ENCODE measurements around the gene UBE2K. TPM values are rescaled to one million over a fixed set of nuclear protein-coding genes. Genes with fewer than 3 reads are reported as not detected.

Gene UBE2K
- total RNA-seq, 1 experiment from 2014 or later, result 151 TPM

GRCh38 chr4:39648827-39649558 is 48.9 kb upstream of the UBE2K start:
- no peak overlapping the region for H2BK12ac ChIP-seq (ENCODE audit: insufficient read length, low read depth, low read length)
- H3K27ac ChIP-seq (ENCODE audit: insufficient read length, low read depth, low read length), result no peak overlapping the region
- no peaks in the 10 kb centered on the region for H3K4me1 ChIP-seq (ENCODE audit: insufficient read depth, low read length)
- Mint-ChIP-seq H3K36me3 (ENCODE audit: insufficient read depth in 1 of 3, low read depth in 3 of 3) (peaks cover 0 to 5% (median 0%) of the 10 kb centered on the region in 3 experiments; a peak in 1 of 7 replicates), H3K4me3 (no peak overlapping the region), H3K9me3 (no peaks in the 10 kb centered on the region), H3K27ac (peak overlapping the region in 1 of 3 experiments; percentile 74; a peak in 1 of 7 replicates), H3K4me1 (peaks cover 0 to 3% of the 10 kb centered on the region in 2 experiments; a peak in 1 of 4 replicates), H3K27me3 (ENCODE audit: low read depth) (no peaks in the 10 kb centered on the region)
- no peak overlapping the region for H3K56ac ChIP-seq (ENCODE audit: insufficient read length, low read depth, low read length)
- H4K5ac ChIP-seq (ENCODE audit: insufficient read length, low read depth, low read length), result no peak overlapping the region
- DNase-seq, result peak; percentile 29
- no peaks in the 10 kb centered on the region for H4K20me1 ChIP-seq (ENCODE audit: control insufficient read depth, insufficient read depth, insufficient read length)
- no peak overlapping the region for H2AFZ ChIP-seq (ENCODE audit: low read length)
- H2BK5ac ChIP-seq (ENCODE audit: insufficient read length, low read length), result no peak overlapping the region
- no peaks in the 10 kb centered on the region for H3K23me2 ChIP-seq (ENCODE audit: insufficient read length, low read depth, low read length, poor library complexity, severe bottlenecking)
- no peak overlapping the region for H3K23ac ChIP-seq (ENCODE audit: insufficient read length, low read depth, low read length)
- H2BK20ac ChIP-seq (ENCODE audit: low read depth, low read length, poor library complexity, severe bottlenecking), result no peak overlapping the region
- H3K4ac ChIP-seq (ENCODE audit: low read depth, low read length), result no peak overlapping the region
- no peak overlapping the region for H4K91ac ChIP-seq (ENCODE audit: insufficient read length, low read depth, low read length)
- H3K9ac ChIP-seq (ENCODE audit: extremely low read depth, insufficient read length, low read length), result no peak overlapping the region
- no peaks in the 10 kb centered on the region for H3K9me3 ChIP-seq (ENCODE audit: control insufficient read depth, low read depth, low read length)
- no peak overlapping the region for H2BK15ac ChIP-seq (ENCODE audit: low read depth, low read length)
- H4K8ac ChIP-seq (replicated peaks; ENCODE audit: insufficient read length, low read depth, low read length), result no peak overlapping the region
- H3K79me2 ChIP-seq (ENCODE audit: insufficient read depth, low read length), result no peaks in the 10 kb centered on the region
- H2BK120ac ChIP-seq (ENCODE audit: low read depth, low read length, poor library complexity, severe bottlenecking), result no peak overlapping the region
- no peaks in the 10 kb centered on the region for H3K27me3 ChIP-seq (ENCODE audit: insufficient read depth, low read length)
- no peaks in the 10 kb centered on the region for H3K79me1 ChIP-seq (ENCODE audit: insufficient read depth, low read depth, low read length, poor library complexity, severe bottlenecking)
- no peak overlapping the region for H2AK5ac ChIP-seq (ENCODE audit: insufficient read length, low read length)
- no peak for TF ChIP-seq CTCF (conservative IDR thresholded peaks at IDR 0.05)
- no peak overlapping the region for H3K14ac ChIP-seq (ENCODE audit: insufficient read depth, low read length)
- WGBS (ENCODE audit: extremely low coverage, insufficient read length, low lambda C conversion rate), result no CpG with 5 or more reads among the region's 6 CpGs
- no peak overlapping the region for H3T11ph ChIP-seq (ENCODE audit: low read length)
- H3K4me2 ChIP-seq (ENCODE audit: insufficient read depth, insufficient read length, low read length), result no peak overlapping the region
- H3K18ac ChIP-seq (ENCODE audit: insufficient read length, low read depth, low read length), result no peak overlapping the region

Measured in H9 (cell line).